Middle frontal gyrus (tissue), 1 donor: Measurements from ENCODE around the gene IVL.

Experiments
- DNase-seq: peaks from one replicate; pipeline ENCODE4 v3.0.0-alpha.2; 2015; ENCODE audit warnings: low spot score; ENCODE audit errors: extremely low spot score

Gene IVL

DNA sequence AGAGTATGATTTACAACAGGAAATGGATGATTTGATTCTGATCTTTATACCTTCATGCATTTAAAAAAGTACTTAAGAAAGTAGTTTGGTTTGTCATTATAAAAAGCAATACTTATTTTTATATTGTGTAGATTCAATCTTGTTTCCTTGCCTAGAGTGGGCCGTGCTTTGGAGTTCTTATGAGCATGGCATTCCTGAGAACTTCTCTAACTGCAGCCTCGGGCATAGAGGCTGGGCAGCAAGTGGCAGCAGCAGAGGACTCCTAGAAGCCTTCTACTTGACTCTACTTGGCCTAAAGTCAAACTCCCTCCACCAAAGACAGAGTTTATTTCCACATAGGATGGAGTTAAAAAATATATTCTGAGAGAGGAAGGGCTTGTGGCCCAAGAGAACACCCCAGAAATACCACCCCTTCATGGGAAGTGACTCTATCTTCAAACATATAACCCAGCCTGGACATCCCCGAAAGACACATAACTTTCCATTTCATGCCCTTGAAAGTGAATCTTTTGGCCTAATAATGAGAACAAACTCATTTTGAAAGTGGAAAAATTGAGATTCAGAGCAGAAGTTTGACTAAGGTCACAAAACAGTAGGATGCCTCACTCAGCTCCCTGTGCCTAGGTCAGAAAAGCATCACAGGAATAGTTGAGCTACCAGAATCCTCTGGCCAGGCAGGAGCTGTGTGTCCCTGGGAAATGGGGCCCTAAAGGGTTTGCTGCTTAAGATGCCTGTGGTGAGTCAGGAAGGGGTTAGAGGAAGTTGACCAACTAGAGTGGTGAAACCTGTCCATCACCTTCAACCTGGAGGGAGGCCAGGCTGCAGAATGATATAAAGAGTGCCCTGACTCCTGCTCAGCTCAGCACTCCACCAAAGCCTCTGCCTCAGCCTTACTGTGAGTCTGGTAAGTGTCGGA is at the start of gene IVL:
Gene IVL (plus strand): TSS at position 861 of the 916 bp plus-strand sequence. CDS start 1,252 bp downstream, outside the sequence.
- no peak for DNase-seq

GRCh38 chr1:152859696-152860095 is 48.6 kb upstream of the IVL start, which contains the start of gene LCE7A:
Gene LCE7A, plus strand, starts transcription at chr1:152859996. Its CDS starts 702 bp downstream, at chr1:152860698.
- no peak for DNase-seq

DNA sequence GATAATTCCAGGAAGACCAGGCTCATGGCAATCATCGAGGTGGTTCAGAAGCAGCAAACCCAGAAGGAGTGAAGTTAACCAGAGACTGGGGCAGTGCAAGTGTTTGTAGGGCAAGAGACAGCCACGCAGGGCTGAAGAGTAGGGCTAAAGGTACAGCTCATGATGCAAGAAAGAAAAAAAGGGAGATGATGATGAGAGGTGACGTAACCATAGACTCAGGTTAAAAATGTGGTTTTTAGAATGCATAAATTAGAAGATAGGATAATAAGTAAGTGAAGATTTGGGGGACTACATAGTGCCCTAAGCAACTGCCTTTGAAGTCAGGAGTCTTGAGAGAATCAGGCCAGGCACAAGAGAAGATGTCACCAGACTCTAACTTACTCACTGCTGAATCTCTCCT is 48.2 kb upstream of the IVL start:
- no peak for DNase-seq

GRCh38 chr1:152861374-152861773 is 47.0 kb upstream of the IVL start:
- DNase-seq: no peak

- DNase-seq: no peak
These were observed 43.9 kb upstream of the IVL start for GRCh38 chr1:152864443-152864842.

- DNase-seq: no peak
These were observed 42.0 kb upstream of the IVL start for GRCh38 chr1:152866321-152866720.

DNA sequence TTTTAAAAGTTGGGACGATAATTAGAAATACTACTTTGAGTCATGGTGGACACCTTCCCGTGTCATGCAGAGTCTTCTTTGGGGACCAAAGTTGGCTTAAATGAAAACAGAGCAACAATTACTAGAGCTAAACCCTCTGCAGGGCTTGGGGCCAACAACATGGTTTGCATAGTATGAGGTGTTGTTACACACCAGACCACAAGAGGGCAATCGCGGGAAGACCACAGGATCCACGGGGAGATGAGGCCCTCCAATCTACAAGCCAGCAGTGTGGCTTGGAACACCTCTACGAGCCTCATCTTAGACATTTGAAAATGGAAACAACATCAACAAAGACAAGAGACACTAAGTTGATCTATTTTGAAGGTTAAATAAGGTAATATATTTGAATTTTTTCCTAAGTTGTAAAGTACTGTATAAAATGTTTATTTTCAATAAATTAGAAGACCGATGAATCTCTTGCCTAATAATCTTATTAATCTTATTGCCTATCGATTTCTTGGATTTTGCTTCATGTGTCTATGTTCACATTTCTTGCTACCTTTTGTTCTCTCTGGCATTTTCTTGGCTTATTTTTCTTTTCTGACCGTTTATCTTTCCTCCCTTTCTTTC is 38.4 kb upstream of the IVL start:
- peak; percentile 33 for DNase-seq

DNA sequence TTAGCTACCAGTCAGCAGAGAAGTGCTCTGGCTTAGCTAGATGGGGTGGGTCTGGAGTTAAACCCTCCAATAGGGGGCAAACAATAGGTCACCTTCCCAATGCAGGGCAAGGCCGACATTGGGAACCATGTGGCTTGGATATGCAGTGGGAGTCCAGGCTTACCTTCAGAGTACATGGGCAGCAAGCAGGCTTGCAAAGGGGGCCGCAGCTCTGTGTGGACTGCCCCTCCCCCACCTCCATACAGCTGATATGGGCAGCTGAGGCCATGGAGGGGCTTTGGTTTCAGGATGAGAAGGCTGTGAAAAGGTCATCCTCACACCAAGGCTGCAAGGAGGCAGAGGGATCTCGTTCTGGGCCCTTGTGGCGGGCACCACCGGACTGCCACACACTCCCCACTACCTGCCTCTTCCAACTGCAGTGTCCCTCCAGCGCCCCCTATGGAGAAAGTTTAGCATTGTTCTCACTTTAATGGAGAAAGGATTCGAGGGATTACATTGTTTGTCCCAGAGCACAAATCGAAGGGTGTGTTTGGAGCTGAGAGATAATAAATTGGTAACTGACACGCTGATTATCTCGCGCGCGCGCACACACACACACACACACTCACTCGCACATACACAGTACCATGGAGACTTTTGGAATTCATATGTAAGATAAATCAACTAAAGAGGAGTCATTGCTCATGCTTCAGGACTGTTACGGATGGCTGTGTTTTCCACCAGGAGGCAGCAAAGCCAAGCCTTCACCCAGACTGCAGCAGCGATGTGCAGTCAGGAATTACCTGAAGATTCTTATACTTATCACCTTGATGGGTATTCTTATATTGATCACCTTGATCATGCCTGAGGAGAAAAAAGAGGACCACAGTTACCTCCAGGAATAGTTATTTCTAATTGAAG is 37.3 kb upstream of the IVL start:
- DNase-seq: no peak

GRCh38 chr1:152871731-152872126 is 36.6 kb upstream of the IVL start:
- DNase-seq: no peak

DNA sequence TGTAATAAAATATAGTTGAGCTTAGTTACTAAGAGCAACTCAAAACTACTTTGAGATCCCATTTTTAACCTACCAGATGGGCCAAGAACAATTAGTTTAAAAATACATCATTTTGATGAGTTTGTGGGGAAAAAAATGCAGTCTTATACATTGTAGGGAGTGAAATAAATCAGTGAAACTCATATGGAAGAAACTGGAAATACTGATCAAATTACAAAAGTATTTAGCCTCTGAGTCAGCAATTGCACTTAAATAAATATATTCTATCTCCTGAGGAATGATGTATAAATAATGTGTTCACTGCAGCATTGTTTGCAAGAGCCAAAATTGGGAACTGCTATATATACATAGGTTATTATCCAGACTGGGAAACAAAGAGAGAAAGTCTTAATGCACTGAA is 34.9 kb upstream of the IVL start:
- no peak for DNase-seq

GRCh38 chr1:152876827-152877226 is 31.5 kb upstream of the IVL start:
- DNase-seq: no peak

GRCh38 chr1:152878042-152878441 is 30.3 kb upstream of the IVL start, which contains the start of gene SMCP:
Gene SMCP, plus strand, starts transcription at chr1:152878322. Its CDS starts 6,101 bp downstream, at chr1:152884423.
- no peak for DNase-seq

DNA sequence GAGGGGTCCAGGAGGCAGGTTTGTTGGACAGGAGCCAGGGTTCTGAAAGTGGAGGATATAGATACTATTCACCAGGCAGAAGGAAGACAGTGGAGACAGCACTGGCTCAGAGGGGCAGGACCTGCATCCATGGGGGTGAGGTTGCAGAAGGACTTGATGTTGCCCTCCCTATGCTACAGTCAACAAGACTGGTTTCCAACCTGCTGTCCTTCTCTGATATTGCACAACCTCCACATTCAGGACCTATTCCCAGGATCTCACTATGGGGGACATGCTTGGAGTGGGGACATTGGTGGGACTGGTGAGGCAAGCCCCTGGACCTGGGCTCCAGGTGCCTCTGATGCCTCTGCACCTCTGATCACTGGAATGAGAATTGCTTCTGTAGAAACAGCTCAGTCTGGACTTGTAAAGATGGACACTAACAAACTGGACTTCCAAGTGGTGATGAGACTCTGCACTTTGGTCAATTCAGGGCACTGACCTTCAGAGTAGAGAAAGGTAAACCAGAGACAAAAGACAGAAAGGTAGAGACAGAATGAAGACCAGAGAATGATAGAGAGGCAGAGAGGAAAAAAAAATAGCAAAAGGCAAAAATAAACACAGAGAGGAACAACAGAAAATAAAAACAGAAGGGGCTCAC is 28.7 kb upstream of the IVL start:
- DNase-seq: no peak

- DNase-seq: no peak
These were observed 28.0 kb upstream of the IVL start for GRCh38 chr1:152880316-152880715.

- no peak for DNase-seq
These were observed 27.4 kb upstream of the IVL start for GRCh38 chr1:152880907-152881306.

DNA sequence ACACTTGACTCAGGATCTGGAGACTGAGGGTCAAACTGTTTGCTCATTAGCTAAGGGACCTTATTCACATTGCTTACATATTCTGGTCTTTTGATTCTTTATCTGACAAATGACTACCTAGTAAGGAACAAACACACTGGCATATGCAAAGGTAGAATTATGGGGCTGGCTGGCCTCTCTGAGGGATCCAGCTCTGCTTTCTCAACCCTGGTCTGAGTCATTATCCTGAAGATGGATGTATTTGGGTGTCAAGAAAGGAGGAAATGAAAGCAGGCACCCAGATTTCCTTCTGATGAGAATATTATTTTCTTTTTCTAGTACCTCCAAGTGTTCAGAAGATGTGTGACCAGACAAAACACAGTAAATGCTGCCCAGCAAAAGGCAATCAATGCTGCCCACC is 24.3 kb upstream of the IVL start:
- no peak for DNase-seq

GRCh38 chr1:152884506-152884905 is 23.8 kb upstream of the IVL start:
- DNase-seq: no peak

DNA sequence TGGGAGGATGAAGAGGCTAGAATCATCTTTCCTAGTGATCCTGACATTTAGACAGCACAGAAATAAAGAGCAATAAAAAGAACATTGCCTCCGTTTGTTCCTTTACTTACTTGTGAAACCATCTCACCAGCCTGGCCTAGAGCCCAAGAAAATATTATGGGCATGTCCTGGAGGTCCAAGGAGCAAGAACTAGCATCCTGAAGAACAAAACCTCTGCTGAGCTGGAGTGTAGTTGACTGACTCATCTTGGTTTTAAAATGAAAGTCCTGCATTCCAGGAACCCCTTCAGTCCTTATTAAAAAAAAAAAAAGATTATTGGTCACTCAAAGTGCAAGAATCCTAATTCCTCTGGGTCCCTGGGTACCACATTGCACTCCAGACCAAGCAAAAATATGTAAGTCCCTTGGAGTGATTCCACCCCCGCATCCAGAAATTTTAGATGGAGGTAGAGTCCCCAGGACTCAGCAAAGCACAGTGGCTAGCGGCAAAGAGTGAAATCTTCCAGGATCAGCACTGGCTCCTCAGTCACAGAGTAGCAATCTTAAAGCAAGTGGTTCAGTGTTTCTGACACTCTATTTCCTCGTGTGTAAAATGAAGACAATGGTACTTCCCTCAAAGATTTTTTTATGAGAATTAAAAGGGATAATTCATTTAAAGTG is 23.3 kb upstream of the IVL start:
- DNase-seq: no peak

- DNase-seq: no peak
These were observed 22.3 kb upstream of the IVL start for GRCh38 chr1:152886085-152886484.

DNA sequence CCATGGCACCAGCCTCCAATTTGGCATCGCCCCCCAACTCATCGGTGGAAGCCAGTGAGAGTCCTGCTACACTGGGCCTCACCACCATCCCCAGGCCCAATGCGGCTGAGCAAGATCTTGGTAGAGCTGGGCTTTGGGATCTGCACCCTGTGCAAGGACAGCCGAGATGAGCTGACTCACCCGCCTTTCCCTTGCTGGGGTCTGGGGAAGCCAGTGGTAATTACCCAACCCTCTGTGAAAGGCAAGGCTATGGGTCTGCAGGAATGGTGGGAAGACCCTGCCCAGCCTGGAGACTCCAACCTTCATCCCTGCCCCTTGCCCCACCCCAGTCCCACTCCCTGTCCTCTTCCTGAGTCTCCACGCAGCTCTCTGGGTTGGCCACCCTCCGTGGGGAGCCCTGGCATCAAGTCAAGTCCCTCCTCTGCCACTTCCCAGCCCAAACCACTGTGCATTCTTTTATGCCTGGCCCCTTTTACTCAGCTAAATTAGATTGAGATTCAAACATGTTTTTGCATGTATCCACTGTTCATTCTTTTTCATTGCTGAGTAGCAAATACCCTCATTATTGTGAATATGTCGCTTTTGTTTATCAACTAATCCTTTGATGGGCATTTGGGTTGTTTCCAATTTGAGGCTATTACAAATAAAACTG is 21.5 kb upstream of the IVL start:
- no peak for DNase-seq
